K562 treated with DMSO at 1 percent for 48 hours (cell line): ENCODE results near the gene DHRS9. TPM values are rescaled to one million over a fixed set of nuclear protein-coding genes. Genes with fewer than 3 reads are reported as not detected.

Experiments used
- total RNA-seq: library from RNA; unstranded; fragments of 300-600 nt; gene quantifications from 2 replicates; pipeline ENCODE4 v1.2.3, GENCODE V29; 2022; ENCODE audit warnings: low replicate concordance; ENCODE audit errors: extremely low read depth

Gene DHRS9
- not detected in 2 replicates for total RNA-seq

GRCh38 chr2:169069341-169069740 is at the start of gene DHRS9:
Gene DHRS9, plus strand, starts transcription at chr2:169069563. Its CDS starts 12,019 bp downstream, at chr2:169081582.

GRCh38 chr2:169031202-169031601 is 38.2 kb upstream of the DHRS9 start, which contains the start of gene ABCB11:
Gene ABCB11, minus strand, starts transcription at chr2:169031324. Its CDS starts 13,199 bp downstream, at chr2:169018125.

Other genes starting within 250 kb of the DHRS9 start
- gene SPC25, start 179.1 kb upstream of the DHRS9 start, total RNA-seq = not detected in 2 replicates
- gene G6PC2, start 168.3 kb upstream of the DHRS9 start, total RNA-seq = not detected in 2 replicates
- gene ABCB11, start 38.2 kb upstream of the DHRS9 start, total RNA-seq = not detected in 2 replicates